Measurements from ENCODE around the gene ZNRD2. TPM values are rescaled to one million over a fixed set of nuclear protein-coding genes. Genes with fewer than 3 reads are reported as not detected.
A peak's percentile ranks its signal among the peaks of the same experiment; 100 is the strongest.

The ZNRD2 gene
- total RNA-seq, 1 donor from 2014 or later: 52.6 TPM

DNA sequence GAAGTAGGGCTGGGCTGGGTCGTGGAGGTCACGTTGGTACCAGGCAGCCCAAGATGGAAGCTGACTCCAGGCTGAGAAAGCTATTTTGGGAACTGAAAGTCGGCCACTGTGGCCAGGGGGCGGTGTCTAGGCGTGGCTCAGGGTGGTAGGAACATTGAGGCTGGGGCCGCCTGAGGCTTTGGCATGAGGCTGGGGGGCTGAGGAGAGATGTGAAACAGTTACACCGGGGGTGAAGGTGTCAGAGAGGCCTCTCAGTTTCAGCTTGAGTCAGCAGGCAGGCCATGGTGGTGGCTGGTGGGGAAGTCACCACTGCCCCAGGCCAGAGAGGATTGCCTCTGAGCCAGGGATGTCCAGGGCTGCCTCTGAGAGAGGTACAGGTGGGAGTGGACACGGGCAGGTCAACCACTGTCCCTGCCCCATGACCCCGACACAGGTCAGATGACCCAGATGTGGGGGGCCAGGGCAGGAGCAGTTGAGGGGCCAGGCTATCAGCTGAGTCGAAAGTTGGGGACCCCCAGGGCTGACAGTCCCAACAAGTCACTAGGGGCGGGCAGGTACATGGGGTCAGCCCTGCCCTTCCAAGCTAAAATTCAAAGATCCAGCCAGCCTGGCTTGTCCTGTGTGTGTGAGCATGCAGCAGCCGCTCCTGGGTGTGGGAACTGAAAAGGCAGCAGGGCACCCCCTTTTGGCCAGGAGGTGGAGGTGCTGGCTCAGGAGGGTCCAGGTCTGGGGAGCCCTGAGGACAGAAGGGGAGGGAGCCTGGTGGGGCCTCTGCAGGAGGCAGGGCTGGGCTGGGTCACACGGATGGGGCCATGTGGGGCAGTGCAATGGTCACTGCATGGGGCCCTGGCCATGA is 18.1 kb downstream of the ZNRD2 start:
- DNase-seq (ENCODE audit: low read depth, low spot score): no peak

DNA sequence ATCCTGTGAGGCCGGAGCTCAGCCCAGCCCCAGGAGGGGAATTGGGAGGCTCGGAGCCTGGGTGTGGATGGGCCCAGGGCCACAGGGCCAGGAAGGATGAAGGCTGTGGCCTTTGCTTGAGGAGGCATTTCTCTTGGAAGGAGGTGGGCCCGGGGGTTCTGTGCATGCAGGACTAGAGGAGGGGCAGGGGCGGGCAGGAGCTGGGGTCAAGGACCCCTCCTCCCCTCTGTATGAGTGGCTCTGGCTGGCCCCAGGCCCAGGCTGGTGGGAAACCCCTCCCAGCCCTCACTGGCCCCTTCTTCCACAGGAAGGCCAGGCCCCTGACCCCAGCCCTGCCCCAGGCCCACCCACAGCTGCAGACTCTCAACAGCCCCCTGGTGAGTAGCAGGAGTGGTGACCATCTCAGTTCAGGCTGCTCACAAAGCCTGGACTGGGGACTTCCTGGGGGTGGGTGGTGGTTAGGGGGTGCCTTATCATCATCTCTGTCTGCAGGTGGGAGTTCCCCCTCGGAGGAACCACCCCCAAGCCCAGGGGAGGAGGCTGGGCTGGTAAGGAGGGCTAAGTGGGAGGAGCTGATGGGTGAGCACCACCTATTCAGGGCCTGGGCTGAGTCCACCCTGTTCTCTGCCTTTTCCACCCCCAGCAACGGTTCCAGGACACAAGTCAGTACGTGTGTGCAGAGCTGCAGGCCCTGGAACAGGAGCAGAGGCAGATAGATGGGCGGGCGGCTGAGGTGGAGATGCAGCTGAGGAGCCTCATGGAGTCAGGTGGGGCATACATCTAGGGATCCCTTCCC is 19.4 kb downstream of the ZNRD2 start:
- no peak for DNase-seq (ENCODE audit: low read depth, low spot score)

DNA sequence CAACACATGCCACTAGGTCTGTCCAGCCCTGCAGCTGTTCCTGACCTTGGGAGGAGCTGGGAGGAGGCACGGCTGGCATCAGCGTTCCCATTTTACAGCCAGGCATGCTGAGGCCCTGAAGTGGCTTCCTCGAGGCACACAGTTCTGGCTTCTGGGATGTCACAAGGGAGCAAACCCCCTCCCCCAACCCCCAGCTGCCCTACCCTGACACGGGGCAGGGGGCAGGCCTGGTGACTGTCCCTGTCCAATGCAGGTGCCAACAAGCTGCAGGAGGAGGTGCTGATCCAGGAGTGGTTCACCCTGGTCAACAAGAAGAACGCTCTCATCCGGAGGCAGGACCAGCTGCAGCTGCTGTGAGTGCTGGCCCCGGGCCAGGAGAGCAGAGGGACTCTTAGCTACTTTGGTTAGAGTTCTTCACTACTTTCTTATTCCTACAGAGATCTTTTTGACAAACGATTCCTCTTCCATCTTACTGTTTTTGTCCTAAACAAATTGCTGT is 20.0 kb downstream of the ZNRD2 start:
- DNase-seq (ENCODE audit: low read depth, low spot score): no peak

DNA sequence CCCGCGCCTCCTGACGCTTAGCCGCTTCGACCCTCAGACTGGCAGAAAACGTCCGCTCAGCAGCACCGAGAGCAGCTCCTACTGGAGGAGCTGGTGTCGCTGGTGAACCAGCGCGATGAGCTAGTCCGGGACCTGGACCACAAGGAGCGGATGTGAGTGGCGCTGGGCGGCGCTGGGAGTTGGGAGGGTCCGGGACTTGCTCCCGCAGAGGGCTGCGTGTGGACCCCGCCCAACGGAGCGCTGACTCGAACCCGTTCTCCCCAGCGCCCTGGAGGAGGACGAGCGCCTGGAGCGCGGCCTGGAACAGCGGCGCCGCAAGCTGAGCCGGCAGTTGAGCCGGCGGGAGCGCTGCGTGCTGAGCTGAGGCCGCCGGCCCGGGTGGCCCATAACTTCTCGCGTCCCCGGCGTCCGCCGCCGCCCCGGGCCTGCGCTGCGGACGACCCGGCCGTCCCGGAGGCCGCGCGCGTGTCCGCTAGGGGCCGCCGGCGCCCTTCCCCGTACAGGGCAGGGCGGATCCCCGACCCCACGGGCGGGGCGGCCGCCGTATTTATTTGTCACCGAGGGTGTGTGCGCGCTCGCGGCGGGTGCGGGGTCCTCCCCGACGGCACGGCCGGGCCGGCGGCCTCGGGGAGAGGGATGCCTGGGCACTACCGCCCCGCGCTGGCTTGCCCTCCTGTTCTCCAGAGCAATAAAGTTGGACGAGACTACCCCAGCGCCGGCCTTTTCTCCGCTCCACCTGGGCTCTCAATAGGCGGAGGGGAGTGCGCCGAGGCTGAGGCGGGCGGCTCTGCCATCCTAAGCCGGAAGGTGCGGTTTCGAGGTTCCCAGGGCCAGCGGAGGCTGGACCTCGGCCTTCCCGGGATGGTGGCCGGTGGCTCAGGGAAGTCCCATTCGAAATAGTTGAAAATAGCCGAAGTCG is 21.9 kb downstream of the ZNRD2 start:
- no peak for DNase-seq (ENCODE audit: low read depth, low spot score)

DNA sequence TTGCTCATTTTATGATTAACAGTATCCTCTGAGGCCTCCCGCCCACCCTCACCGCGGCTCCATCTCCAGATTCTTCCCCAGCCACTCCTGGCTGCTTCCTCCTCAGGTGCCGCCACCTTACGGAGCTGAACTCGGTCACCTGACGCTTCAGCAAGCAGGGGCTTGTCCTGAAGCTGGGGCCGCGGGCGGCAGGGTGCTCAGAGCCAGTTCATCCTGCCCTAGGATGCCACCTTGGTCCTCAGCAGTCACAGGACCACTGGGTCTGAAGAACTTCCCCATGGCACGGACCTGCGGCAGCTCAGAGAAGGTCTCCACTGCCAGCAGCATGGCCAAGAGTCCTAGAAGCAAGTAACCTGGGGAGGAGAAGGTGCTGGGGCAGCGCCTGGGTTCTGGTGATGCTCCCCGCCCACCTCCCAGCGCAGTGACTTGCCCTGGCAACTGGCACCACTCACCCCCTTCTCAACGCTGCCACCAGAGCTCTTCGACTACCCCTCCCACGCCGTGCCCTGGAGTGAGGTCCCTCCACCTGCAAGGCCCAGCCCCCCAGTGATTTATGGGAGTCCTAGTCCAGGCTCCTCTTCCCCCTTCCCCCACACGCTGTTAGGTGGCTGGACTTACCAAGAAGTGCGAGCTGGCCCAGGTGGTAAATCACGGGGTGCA is 22.7 kb downstream of the ZNRD2 start:
- no peak for DNase-seq (ENCODE audit: low read depth, low spot score)

DNA sequence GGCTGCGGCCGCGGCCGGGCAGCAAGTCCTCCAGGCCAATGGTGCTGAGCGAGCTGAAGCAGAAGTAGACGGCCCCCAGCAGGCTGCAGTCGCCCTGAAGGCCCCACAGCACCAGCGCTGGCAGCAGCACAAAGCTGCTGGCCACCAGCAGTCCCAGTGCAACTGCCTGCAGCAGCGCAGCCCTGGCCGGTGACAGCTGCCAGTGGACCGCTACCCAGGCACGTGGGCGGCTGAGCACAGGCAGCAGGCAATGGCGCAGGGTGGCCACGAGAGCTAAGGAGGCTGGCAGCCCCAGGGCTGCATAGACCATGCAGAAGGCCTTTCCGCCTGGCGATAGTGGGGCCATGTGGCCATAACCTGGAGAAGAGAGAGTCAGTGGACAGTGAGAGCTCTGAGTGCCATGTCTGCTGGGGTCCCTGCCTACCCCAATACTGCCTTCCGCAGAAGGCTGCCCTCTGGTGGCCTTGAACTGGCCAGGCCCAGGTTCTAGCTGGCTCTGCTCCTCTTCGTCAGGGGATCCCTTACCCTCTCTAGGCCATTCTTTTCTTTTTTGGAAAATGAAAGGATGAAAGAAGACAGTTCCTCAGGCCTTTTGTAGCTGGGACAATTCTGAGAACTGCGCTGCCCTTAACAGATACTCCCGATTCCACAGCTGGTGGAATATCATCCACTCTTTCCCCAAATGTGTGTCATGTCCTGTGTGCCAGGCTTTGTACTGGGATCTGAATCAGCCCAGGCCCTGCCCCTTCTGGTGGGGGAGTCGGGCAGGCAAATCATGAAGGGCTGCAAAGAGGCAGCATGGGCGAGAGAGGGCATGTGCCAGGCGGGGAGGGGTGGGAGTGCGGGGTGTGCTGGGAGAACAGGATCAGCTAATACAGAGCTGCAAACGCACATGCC is 23.5 kb downstream of the ZNRD2 start:
- no peak for DNase-seq (ENCODE audit: low read depth, low spot score)

DNA sequence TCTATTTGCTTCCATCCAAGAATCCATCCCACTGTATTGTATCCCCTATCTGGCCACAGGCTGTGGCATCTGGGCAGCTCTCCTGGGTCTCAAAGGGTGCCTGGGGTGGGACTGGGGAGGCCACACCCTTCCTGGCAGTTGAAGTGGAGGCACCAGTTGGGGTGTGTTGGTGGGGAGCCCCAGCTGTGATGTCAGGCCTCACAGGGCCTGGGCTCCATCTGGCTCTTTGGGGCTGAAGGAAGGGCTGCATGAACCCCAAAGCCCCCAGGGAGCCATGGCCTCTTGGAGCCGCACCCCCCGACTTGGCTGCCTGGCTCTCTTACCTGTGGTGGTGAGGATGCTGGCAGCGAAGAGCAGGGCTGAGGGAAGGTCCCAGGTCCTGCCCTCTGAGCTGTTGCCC is 24.9 kb downstream of the ZNRD2 start:
- no peak for DNase-seq (ENCODE audit: low read depth, low spot score)

DNA sequence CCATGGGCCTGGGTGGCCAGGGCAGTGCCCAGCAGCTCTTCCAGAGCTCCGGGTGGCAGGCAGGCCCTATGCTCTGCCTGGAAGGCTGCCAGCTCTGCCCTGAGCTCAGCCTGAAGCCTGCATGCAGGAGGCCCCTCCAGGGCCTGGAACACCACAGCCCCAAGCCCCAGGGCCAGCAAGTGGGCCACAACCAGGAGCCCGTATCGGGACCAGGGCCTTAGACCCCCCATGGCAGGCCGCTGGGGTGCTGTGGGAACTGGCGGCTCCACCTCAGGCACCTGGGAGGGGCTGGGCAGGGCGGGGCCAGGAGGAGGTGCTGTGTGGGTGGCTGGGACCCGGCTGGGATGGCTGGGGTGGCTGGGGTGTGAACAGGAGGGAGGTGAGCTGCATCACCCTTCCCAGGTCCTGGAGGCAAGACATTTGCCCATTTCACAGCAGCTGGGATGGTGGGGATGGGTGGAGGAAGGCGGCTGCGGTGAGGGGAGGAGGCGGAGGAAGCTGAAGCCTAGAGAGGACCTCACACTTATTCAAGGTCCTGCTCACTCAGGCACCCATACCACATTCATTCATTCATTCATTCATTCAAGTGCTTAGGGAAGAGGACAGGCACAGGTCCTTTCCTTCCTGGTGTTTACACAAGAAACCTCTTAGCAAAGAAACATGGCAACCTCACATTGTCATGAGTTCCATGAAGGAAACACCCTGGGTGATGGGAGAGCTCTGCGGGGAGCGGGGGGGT is 25.4 kb downstream of the ZNRD2 start, which contains the start of gene KCNK7:
Gene KCNK7 (minus strand): TSS at position 258 of the 739 bp plus-strand sequence. CDS start 28 bp downstream, at position 230.
- DNase-seq (ENCODE audit: low read depth, low spot score): no peak

DNA sequence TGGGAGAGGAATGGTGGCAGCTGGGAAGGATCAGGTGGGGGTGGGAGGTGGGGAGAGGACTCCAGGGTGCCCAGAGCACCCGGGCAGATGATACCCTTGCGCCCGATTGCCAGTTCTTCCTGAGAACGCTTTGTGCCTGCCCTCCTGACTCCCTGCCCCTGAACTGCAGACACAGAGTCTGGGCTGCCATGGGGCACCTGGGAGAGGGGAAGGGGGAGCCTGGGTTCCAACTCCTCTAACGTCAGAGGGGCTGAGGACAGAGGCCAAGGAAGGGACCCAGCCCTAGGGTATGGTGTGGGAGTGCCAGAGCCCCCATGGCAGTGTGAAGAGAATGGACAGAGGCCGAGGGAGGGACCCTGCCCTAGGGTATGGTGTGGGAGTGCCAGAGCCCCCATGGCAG is 26.2 kb downstream of the ZNRD2 start:
- DNase-seq (ENCODE audit: low read depth, low spot score): no peak

DNA sequence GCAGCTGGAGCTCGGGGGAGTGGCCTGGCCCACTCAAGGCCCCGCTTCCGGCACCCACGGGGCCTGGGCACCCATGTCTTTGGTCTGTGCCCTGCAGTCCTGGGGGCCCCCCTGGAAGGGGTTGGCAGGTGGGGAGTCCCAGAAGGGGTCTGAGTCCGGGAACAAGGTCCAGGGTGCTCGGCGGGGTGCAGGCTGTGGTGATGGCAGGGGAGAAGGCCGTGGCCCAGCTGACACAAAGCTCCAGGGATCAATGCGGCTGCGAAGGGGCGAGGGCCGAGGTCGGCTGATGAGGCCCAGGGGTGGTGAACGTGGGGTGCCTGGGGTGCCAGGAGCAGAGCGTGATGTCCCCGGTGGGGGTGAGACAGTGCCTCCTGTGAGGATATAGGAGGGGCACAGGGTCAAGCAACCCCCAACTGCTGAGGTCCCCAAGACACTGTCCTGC is 28.0 kb downstream of the ZNRD2 start:
- no peak for DNase-seq (ENCODE audit: low read depth, low spot score)

DNA sequence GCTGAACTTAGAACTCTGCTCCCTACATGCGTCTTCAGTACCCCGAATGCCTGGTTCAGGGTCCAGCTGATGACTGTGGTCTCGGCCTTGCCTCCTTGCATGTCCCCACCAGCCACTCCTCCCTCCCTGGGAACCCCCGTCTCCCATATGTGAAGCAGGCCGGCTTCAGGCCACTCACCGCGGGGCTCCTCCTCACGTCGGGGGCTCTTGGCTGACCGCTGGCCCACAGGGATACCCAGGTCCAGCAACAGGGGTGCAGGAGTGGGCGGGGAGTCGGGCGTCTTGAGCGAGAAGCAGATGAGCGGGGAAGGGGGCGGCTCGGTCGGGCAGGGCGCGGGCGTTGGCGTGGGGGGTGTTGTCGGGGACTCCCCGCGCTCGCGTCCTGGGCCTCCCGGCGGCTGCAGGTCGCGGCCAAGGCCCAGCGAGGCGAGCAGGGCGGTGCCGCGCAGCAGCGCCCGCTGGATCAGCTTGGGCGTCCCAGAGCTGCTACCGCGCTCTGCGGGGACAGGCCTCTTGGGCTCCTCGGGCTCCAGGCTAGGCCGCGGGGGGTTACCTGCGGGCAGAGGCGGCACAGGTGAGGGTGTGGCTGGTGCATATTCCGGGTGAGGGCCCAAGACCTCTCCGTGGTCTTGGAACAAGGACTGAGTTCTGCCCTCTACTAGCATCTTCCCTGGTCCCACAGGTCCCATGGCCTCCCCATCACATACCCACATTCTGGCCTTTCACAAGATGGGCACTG is 29.1 kb downstream of the ZNRD2 start:
- DNase-seq (ENCODE audit: low read depth, low spot score): no peak

DNA sequence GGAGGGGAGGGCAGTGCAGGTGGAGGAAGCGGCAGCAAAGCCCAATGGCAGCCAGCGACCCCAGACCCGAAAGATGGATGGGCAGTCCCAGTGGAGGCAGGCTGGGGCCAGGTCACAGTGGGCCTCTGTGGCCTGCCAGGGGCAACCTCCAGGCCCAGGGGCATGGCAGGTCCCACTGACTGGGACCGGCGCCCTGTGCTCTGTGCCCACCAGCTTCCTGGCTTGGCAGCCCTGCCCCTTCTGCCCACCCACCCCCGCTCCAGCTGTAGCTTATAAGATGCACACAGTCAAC is 29.6 kb downstream of the ZNRD2 start:
- no peak for DNase-seq (ENCODE audit: low read depth, low spot score)

DNA sequence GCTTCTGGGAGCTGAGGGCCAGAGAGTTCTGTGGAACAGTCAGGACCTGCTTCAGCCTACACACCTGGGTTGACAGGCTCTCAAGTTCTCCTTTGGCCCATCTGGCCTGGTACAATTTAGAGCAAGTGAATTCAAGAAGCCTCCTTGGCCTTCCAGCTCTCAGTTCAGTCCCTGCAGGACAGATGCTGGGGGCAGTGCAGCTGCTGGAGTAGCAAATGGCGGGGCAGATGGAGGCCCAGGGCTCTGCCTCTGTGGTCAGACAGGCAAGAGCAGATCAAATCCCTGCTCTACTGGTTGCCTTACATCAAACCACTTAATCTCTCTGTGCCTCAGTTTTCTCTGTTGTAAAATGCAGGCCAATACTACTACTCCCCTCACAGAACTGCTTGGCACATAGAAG is 34.0 kb downstream of the ZNRD2 start:
- DNase-seq (ENCODE audit: low read depth, low spot score): no peak

DNA sequence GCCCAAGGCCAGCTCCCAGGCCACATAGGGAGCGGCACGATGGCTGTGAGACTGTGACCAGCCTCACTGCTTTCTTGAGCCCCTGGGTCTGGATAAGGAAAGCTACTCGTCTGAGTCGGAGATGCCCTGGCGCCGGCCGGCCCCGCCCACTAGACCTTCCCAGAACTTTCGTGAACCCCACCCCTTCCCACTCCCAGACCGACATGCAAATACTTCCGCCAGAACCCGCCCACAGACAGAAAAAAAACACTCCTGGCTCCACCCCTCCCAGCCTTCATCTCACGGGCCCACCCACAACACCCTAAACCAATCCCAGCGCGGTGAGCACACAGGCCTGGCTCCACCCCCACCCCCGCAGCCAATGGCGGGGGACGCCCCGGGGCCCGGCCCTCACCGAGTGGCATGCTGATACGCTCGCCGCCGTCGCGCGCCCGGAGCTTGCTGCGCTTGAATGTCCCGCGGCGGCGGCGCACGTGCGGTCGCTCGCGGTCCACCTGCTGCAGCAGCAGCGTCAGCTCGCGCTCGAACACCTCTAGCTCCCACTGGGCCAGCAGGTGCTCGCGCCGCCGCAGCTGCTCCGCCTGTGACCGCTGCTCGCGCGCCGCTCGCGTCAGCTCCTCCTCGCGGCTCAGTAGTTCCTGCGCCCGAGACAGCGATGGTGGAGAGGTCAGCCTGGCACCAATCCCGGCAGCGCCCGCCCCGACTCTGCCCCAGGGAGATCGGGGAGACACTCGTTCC is 36.8 kb downstream of the ZNRD2 start:
- DNase-seq (ENCODE audit: low read depth, low spot score): peak; percentile 80

DNA sequence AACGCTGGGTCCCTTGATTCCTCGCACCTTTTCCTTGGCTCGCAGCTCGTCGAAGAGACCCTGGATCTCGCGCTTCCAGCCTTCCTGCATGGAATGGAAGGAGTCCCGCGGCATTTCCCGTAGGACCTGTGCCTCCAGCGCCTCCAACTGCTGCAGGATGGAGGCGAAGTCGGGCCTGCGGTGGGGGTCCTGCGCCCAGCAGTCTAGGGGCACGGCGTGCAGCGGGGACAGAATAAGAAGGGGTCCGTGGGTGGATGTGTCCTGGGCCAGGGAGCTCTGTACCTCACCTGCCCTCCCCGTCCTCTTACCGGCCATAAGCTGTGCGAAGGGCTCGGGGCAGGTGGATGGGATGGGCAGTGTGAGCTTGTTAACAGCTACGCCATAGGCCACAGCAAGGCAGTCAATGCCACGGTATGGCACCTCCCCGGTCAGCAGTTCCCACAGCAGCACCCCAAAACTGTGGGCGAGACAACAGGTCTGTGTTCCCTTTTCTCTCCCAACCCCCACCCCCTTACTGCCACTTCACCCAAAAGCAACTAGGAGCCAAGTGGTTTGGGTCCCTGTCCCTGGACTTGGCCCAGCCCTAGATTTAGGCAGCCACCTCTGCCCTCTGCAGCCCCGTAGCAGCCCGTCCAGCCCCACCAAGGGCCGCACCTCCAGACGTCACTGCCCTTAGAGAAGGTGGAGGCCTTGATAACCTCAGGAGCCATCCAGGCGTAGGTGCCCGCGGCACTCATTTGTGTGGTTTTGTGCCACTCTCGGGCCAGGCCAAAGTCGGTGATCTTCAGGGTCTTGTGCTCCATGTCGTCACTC is 37.5 kb downstream of the ZNRD2 start:
- no peak for DNase-seq (ENCODE audit: low read depth, low spot score)

DNA sequence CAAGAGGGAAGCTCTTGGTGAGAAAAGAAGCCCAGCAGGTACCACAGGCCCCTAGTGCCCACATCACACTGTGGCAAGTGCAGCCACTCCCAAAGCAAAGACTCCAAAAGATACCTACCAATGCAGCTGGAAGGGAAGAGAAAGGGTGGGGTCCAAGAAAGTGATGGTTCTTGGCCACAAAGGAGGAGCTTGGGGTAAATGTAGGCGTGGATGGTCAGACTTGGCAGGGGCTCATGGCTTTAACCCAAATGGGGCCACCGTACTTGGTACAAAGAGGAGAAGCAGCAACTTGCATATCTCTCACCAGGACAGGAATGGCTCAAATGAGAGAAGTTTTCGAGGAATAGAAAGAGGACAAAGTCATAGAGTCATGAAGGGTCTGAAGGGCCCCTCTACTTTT is 39.0 kb downstream of the ZNRD2 start:
- no peak for DNase-seq (ENCODE audit: low read depth, low spot score)

DNA sequence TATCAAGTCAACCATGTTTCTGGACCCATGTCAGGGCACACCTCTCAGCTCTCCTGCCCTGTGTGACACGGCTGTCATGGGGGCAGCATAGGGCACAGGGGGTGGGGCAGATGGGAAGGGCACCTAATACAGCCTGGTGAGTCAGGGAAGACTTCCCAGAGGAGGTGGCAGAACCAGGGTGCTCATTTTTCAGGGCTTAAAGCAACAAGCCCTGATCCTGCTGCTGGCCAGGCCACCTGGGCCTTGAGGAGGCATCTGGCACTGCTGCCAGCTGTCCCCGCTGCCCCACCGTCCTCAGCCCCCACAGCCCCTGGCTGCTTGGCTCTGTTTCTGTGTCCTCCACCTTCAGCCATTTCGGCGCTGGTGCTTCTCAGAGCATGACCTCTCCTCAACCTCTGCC is 39.4 kb downstream of the ZNRD2 start:
- DNase-seq (ENCODE audit: low read depth, low spot score): no peak

Data from pulmonary artery endothelial cell (primary cell).